ENCODE measurements around the gene RNF223. TPM values are rescaled to one million over a fixed set of nuclear protein-coding genes. Genes with fewer than 3 reads are reported as not detected.

RNF223 gene
- total and polyA plus RNA-seq, 12 donors, result not detected

DNA sequence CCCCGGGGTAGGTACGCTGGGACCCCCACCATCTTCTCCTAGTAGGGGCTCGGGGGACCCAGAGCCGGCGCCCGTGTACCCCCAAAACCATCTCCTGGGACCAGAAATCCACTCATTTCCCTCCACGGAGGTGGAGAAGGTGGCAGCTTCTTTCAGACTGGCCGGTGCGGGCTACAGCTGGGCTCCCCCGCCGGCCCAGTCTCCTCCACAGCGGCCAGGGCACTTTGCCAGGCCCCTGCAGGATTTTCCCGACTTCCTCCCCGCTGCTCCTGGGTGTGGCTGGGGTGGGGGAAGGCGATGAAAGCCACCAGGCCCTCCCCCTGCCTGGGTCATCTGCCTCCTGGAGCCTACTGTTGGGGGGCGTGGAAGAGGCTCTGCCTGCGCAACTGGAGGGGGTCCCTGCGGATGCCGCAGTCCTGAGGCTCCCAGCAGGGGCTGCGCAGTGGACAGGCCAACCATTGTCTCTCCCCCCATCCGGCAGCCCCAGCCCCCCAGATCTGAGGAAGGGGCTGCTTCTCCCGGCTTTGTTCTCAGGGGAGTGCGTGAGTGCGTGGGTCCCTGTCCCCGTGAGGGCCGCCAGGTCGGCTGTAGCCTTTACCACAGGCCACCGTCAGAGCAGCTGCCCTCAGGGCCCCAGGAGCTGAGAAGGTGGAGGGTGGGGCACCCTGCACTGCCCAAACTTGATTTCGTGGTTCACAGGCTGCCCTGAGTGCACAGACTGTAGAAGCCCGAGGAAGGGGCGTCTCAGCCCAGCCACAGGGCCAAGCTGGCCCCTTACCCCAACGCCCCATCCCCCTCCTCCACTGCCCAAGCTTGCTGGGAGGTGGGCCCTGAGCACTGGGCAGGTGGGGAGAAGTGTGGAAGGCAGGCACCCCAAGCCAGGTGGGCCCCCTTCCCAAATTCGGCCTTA, 52.8 kb downstream of the RNF223 start:
- H3K9me3 ChIP-seq, result no peaks in the 10 kb centered on the region
- H3K4me1 ChIP-seq, result peaks cover 22 to 64% (median 30%) of the 10 kb centered on the region in 9 donors
- peaks cover 0 to 3% (median 0%) of the 10 kb centered on the region in 9 donors for H3K36me3 ChIP-seq
- peaks cover 0 to 39% (median 0%) of the 10 kb centered on the region in 7 donors for H3K27me3 ChIP-seq
- H3K4me3 ChIP-seq, result peak overlapping the region; percentile 63 to 95 (median 78)
- ATAC-seq (peak; percentile 17 to 81 (median 46)), DNase-seq (peak; percentile 80 to 81)
- 31 to 32% methylated on average over 33 of the region's 33 CpGs for WGBS, 2 donors
- intact Hi-C loops (cut with DNase I), result loop anchor here in 1 of 10 donors (10.0 kb wide), 1 partner anchor 274 kb away; no protein-coding TSS in a partner anchor
- TF ChIP-seq CTCF (IDR thresholded peaks at IDR 0.05), result no peak
- peak overlapping the region in 7 of 10 donors; percentile 43 to 98 (median 97) for H3K27ac ChIP-seq

Other genes with a start within 250 kb of the RNF223 start
- 1 to 10 TPM in 8 of 10 donors, under 1 TPM in 2; 0.87 to 2.2 (median 1.2) TPM for gene SAMD11, start 150.4 kb downstream of the RNF223 start, total RNA-seq
- 1 to 10 TPM; 1.5 to 2.4 TPM for gene SAMD11, start 150.4 kb downstream of the RNF223 start, polyA plus RNA-seq
- gene NOC2L, start 115.0 kb downstream of the RNF223 start, total RNA-seq, result 10 to 100 TPM; 38.3 to 52.5 (median 42.6) TPM
- gene NOC2L, start 115.0 kb downstream of the RNF223 start, polyA plus RNA-seq, result 10 to 100 TPM; 62.5 to 64.8 TPM
- gene KLHL17, start 113.7 kb downstream of the RNF223 start, total RNA-seq, result 1 to 10 TPM; 1.3 to 6.6 (median 3.2) TPM
- gene KLHL17, start 113.7 kb downstream of the RNF223 start, polyA plus RNA-seq, result 10 to 100 TPM in 1 of 2 donors, 1 to 10 TPM in 1; 7.7 to 10.2 TPM
- gene PLEKHN1, start 107.8 kb downstream of the RNF223 start, total RNA-seq, result under 1 TPM in 2 of 10 donors, not detected in 8; 0.13 to 0.30 TPM
- gene PLEKHN1, start 107.8 kb downstream of the RNF223 start, polyA plus RNA-seq, result under 1 TPM; 0.28 to 0.37 TPM
- 100 to 1,000 TPM in 8 of 10 donors, 10 to 100 TPM in 2; 66.2 to 238 (median 122) TPM for gene PERM1, start 92.2 kb downstream of the RNF223 start, total RNA-seq
- 100 to 1,000 TPM in 1 of 2 donors, 10 to 100 TPM in 1; 55.1 to 513 TPM for gene PERM1, start 92.2 kb downstream of the RNF223 start, polyA plus RNA-seq
- gene HES4, start 74.2 kb downstream of the RNF223 start, total RNA-seq, result 10 to 100 TPM; 28.5 to 78.1 (median 41.6) TPM
- gene HES4, start 74.2 kb downstream of the RNF223 start, polyA plus RNA-seq, result 10 to 100 TPM; 49.2 to 49.8 TPM
- gene ISG15, start 60.8 kb downstream of the RNF223 start, total RNA-seq, result 100 to 1,000 TPM in 1 of 10 donors, 10 to 100 TPM in 8, 1 to 10 TPM in 1; 9.8 to 169 (median 20.9) TPM
- gene ISG15, start 60.8 kb downstream of the RNF223 start, polyA plus RNA-seq, result 100 to 1,000 TPM in 1 of 2 donors, 10 to 100 TPM in 1; 51.7 to 186 TPM
- 10 to 100 TPM; 12.7 to 33.9 (median 18.3) TPM for gene AGRN, start 54.2 kb downstream of the RNF223 start, total RNA-seq
- gene AGRN, start 54.2 kb downstream of the RNF223 start, polyA plus RNA-seq, result 10 to 100 TPM; 11.5 to 30.7 TPM
- gene C1orf159, start 41.8 kb upstream of the RNF223 start, total RNA-seq, result 1 to 10 TPM; 2.9 to 6.0 (median 3.5) TPM
- 10 to 100 TPM in 1 of 2 donors, 1 to 10 TPM in 1; 7.1 to 14.0 TPM for gene C1orf159, start 41.8 kb upstream of the RNF223 start, polyA plus RNA-seq
- under 1 TPM in 7 of 10 donors, not detected in 3; 0.11 to 0.53 (median 0.26) TPM for gene TTLL10, start 99.6 kb upstream of the RNF223 start, total RNA-seq
- gene TTLL10, start 99.6 kb upstream of the RNF223 start, polyA plus RNA-seq, result under 1 TPM; 0.09 to 0.29 TPM
- gene TNFRSF18, start 132.3 kb upstream of the RNF223 start, total RNA-seq, result 1 to 10 TPM in 1 of 10 donors, under 1 TPM in 2, not detected in 7; 0.28 to 1.7 (median 0.49) TPM
- under 1 TPM in 1 of 2 donors, not detected in 1; 0.26 TPM for gene TNFRSF18, start 132.3 kb upstream of the RNF223 start, polyA plus RNA-seq
- gene TNFRSF4, start 139.8 kb upstream of the RNF223 start, total RNA-seq, result 10 to 100 TPM in 1 of 10 donors, 1 to 10 TPM in 7, under 1 TPM in 2; 0.52 to 24.8 (median 5.0) TPM
- gene TNFRSF4, start 139.8 kb upstream of the RNF223 start, polyA plus RNA-seq, result 1 to 10 TPM; 3.8 to 9.8 TPM
- 100 to 1,000 TPM in 9 of 10 donors, 10 to 100 TPM in 1; 95.6 to 174 (median 123) TPM for gene SDF4, start 157.7 kb upstream of the RNF223 start, total RNA-seq
- 100 to 1,000 TPM; 107 to 184 TPM for gene SDF4, start 157.7 kb upstream of the RNF223 start, polyA plus RNA-seq
- 10 to 100 TPM in 4 of 10 donors, 1 to 10 TPM in 6; 7.3 to 13.5 (median 9.1) TPM for gene B3GALT6, start 157.9 kb upstream of the RNF223 start, total RNA-seq
- 10 to 100 TPM in 1 of 2 donors, 1 to 10 TPM in 1; 7.7 to 16.2 TPM for gene B3GALT6, start 157.9 kb upstream of the RNF223 start, polyA plus RNA-seq
- gene C1QTNF12, start 172.4 kb upstream of the RNF223 start, total RNA-seq, result 1 to 10 TPM in 4 of 10 donors, under 1 TPM in 5, not detected in 1; 0.42 to 1.9 (median 0.90) TPM
- 1 to 10 TPM; 1.6 to 2.3 TPM for gene C1QTNF12, start 172.4 kb upstream of the RNF223 start, polyA plus RNA-seq
- 10 to 100 TPM; 23.5 to 41.9 (median 29.2) TPM for gene UBE2J2, start 199.5 kb upstream of the RNF223 start, total RNA-seq
- 10 to 100 TPM; 43.8 to 44.1 TPM for gene UBE2J2, start 199.5 kb upstream of the RNF223 start, polyA plus RNA-seq
- gene SCNN1D, start 206.1 kb upstream of the RNF223 start, total RNA-seq, result 1 to 10 TPM; 1.0 to 5.4 (median 2.7) TPM
- 10 to 100 TPM in 1 of 2 donors, 1 to 10 TPM in 1; 1.0 to 22.5 TPM for gene SCNN1D, start 206.1 kb upstream of the RNF223 start, polyA plus RNA-seq
- gene ACAP3, start 233.6 kb upstream of the RNF223 start, total RNA-seq, result 10 to 100 TPM; 24.1 to 60.0 (median 30.4) TPM
- 100 to 1,000 TPM in 1 of 2 donors, 10 to 100 TPM in 1; 22.2 to 152 TPM for gene ACAP3, start 233.6 kb upstream of the RNF223 start, polyA plus RNA-seq
- 10 to 100 TPM in 3 of 10 donors, 1 to 10 TPM in 7; 5.6 to 11.9 (median 8.2) TPM for gene PUSL1, start 234.3 kb upstream of the RNF223 start, total RNA-seq
- gene PUSL1, start 234.3 kb upstream of the RNF223 start, polyA plus RNA-seq, result 10 to 100 TPM; 16.0 to 17.8 TPM

Measured in heart right ventricle (tissue), 16 donors.